SK-N-SH treated with all-trans-retinoic acid at 6 μM for 48 hours (cell line): ENCODE data around the gene EXOC7.

ENCODE experiments used
- ATAC-seq: fragments of 200-7000 bp; cut with Tn5 transposase; 3 replicates; pipeline ENCODE4 v1.9.1; 2020; ENCODE audit warnings: mild to moderate bottlenecking, moderate library complexity
- BACH2 ChIP-seq: fragments of 250-450 bp; sonication (Bioruptor Pico); IDR thresholded peaks from 2 replicates; pipeline ENCODE4 v1.9.0; 2021; ENCODE audit warnings: mild to moderate bottlenecking, borderline replicate concordance
- CSDC2 ChIP-seq: fragments of 250-450 bp; sonication (Bioruptor Pico); IDR thresholded peaks from 2 replicates; pipeline ENCODE4 v1.5.0; 2020; ENCODE audit warnings: mild to moderate bottlenecking, moderate library complexity
- GLIS3 ChIP-seq: fragments of 250-450 bp; sonication (Bioruptor Pico); IDR thresholded peaks from 2 replicates; pipeline ENCODE4 v1.5.0; 2020; ENCODE audit warnings: mild to moderate bottlenecking, moderate library complexity
- ISL1 ChIP-seq: fragments of 250-450 bp; sonication (Bioruptor Pico); IDR thresholded peaks from 2 replicates; pipeline ENCODE4 v2.1.2; 2022; ENCODE audit warnings: mild to moderate bottlenecking, moderate library complexity
- OSR1 ChIP-seq: fragments of 250-450 bp; sonication (Bioruptor Pico); IDR thresholded peaks from 2 replicates; pipeline ENCODE4 v1.8.0; 2022; ENCODE audit warnings: moderate library complexity, mild to moderate bottlenecking, inconsistent platforms
- POU6F1 ChIP-seq: fragments of 250-450 bp; sonication (Bioruptor Pico); IDR thresholded peaks from 2 replicates; pipeline ENCODE4 v1.8.0; 2021; ENCODE audit warnings: low read depth, mild to moderate bottlenecking, moderate library complexity, borderline replicate concordance
- PPARA ChIP-seq: fragments of 250-450 bp; sonication (Bioruptor Pico); IDR thresholded peaks from 2 replicates; pipeline ENCODE4 v1.5.0; 2020; ENCODE audit warnings: mild to moderate bottlenecking, borderline replicate concordance
- SNAI2 ChIP-seq: fragments of 250-450 bp; sonication (Bioruptor Pico); IDR thresholded peaks from 2 replicates; pipeline ENCODE4 v1.5.0; 2020; ENCODE audit warnings: mild to moderate bottlenecking, moderate library complexity
- TOX ChIP-seq: fragments of 250-450 bp; sonication (Bioruptor Pico); IDR thresholded peaks from 2 replicates; pipeline ENCODE4 v1.8.0; 2021; ENCODE audit warnings: mild to moderate bottlenecking, moderate library complexity, borderline replicate concordance
- ZC3H10 ChIP-seq: fragments of 250-450 bp; sonication (Bioruptor Pico); IDR thresholded peaks from 2 replicates; pipeline ENCODE4 v1.5.1; 2021; ENCODE audit warnings: mild to moderate bottlenecking, moderate library complexity
- ZFP3 ChIP-seq: fragments of 250-450 bp; sonication (Bioruptor Pico); IDR thresholded peaks from 2 replicates; pipeline ENCODE4 v1.5.0; 2020; ENCODE audit warnings: mild to moderate bottlenecking, moderate library complexity
- ZFP30 ChIP-seq: fragments of 450-650 bp; formaldehyde crosslinking; IDR thresholded peaks from 2 replicates; pipeline ENCODE4 v1.5.0; 2022; ENCODE audit warnings: mild to moderate bottlenecking, moderate library complexity
- ZNF565 ChIP-seq: fragments of 450-650 bp; formaldehyde crosslinking; conservative IDR thresholded peaks from 2 replicates; pipeline ENCODE4 v1.5.0; 2020; ENCODE audit warnings: low read depth, mild to moderate bottlenecking, moderate library complexity
- ZNF70 ChIP-seq: fragments of 450-650 bp; formaldehyde crosslinking; IDR thresholded peaks from 2 replicates; pipeline ENCODE4 v1.5.0; 2020; ENCODE audit warnings: mild to moderate bottlenecking, moderate library complexity
- ZNF8 ChIP-seq: fragments of 450-650 bp; formaldehyde crosslinking; IDR thresholded peaks from 2 replicates; pipeline ENCODE4 v1.5.0; 2020; ENCODE audit warnings: mild to moderate bottlenecking, moderate library complexity
- TF ChIP-seq, protein P1 (sequence below): fragments of 250-450 bp; sonication (Bioruptor Pico); IDR thresholded peaks from 2 replicates; pipeline ENCODE4 v1.8.0; 2020; ENCODE audit warnings: mild to moderate bottlenecking, moderate library complexity, borderline replicate concordance
- TF ChIP-seq, protein P2 (sequence below): fragments of 250-450 bp; sonication (Bioruptor Pico); IDR thresholded peaks from 2 replicates; pipeline ENCODE4 v1.5.0; 2020; ENCODE audit warnings: mild to moderate bottlenecking, moderate library complexity
- TF ChIP-seq, protein P3 (sequence below): fragments of 250-450 bp; sonication (Bioruptor Pico); IDR thresholded peaks from 2 replicates; pipeline ENCODE4 v1.5.1; 2020; ENCODE audit warnings: low read depth, mild to moderate bottlenecking, moderate library complexity

The EXOC7 gene

DNA sequence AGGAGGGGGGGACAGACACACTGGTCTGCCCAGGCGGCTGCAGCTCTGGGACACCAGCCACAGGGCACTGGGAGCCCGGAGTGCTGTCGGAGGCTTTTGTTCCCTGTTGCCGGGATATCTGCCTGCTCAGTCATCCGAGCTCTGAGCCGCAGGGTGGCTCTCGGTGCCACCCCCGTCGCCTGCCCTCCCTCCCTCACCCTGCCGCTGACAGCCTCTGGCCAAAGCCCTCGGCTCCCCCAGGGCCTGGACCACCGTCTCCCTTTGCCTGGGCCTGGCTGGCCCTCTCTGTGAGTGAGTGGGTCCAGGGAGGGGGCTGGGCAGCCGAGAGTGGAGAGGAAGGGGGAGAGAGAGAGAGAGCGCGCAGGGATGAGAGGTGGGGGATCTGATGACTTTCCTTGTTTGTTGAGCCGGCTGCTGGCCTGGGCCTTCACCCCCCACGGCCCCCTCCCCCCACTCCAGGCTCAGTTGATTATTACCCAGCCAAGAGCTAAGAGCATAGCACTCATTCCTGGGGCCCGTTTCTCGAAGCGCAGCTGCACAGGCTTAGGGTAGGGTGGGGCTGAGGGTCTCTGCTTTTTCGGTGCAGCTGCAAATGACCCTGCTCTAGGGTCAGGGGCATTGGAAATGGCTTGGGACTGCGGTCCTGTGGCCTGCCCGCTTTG lies 34.8 kb upstream of the EXOC7 start:
- no peak for ATAC-seq
- TF ChIP-seq ZNF8 (CRISPR knock-in tag): no peak
- TF ChIP-seq POU6F1 (CRISPR knock-in tag): no peak
- TF ChIP-seq, protein P1, sequence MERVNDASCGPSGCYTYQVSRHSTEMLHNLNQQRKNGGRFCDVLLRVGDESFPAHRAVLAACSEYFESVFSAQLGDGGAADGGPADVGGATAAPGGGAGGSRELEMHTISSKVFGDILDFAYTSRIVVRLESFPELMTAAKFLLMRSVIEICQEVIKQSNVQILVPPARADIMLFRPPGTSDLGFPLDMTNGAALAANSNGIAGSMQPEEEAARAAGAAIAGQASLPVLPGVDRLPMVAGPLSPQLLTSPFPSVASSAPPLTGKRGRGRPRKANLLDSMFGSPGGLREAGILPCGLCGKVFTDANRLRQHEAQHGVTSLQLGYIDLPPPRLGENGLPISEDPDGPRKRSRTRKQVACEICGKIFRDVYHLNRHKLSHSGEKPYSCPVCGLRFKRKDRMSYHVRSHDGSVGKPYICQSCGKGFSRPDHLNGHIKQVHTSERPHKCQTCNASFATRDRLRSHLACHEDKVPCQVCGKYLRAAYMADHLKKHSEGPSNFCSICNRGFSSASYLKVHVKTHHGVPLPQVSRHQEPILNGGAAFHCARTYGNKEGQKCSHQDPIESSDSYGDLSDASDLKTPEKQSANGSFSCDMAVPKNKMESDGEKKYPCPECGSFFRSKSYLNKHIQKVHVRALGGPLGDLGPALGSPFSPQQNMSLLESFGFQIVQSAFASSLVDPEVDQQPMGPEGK (CRISPR knock-in tag): no peak
- TF ChIP-seq OSR1: no peak
- no peak for TF ChIP-seq ZNF565 (CRISPR knock-in tag)
- TF ChIP-seq SNAI2: no peak
- TF ChIP-seq, protein P2, sequence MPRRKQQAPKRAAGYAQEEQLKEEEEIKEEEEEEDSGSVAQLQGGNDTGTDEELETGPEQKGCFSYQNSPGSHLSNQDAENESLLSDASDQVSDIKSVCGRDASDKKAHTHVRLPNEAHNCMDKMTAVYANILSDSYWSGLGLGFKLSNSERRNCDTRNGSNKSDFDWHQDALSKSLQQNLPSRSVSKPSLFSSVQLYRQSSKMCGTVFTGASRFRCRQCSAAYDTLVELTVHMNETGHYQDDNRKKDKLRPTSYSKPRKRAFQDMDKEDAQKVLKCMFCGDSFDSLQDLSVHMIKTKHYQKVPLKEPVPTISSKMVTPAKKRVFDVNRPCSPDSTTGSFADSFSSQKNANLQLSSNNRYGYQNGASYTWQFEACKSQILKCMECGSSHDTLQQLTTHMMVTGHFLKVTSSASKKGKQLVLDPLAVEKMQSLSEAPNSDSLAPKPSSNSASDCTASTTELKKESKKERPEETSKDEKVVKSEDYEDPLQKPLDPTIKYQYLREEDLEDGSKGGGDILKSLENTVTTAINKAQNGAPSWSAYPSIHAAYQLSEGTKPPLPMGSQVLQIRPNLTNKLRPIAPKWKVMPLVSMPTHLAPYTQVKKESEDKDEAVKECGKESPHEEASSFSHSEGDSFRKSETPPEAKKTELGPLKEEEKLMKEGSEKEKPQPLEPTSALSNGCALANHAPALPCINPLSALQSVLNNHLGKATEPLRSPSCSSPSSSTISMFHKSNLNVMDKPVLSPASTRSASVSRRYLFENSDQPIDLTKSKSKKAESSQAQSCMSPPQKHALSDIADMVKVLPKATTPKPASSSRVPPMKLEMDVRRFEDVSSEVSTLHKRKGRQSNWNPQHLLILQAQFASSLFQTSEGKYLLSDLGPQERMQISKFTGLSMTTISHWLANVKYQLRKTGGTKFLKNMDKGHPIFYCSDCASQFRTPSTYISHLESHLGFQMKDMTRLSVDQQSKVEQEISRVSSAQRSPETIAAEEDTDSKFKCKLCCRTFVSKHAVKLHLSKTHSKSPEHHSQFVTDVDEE (CRISPR knock-in tag): no peak
- TF ChIP-seq ZNF70 (CRISPR knock-in tag): no peak
- TF ChIP-seq ZFP3 (CRISPR knock-in tag): no peak

DNA sequence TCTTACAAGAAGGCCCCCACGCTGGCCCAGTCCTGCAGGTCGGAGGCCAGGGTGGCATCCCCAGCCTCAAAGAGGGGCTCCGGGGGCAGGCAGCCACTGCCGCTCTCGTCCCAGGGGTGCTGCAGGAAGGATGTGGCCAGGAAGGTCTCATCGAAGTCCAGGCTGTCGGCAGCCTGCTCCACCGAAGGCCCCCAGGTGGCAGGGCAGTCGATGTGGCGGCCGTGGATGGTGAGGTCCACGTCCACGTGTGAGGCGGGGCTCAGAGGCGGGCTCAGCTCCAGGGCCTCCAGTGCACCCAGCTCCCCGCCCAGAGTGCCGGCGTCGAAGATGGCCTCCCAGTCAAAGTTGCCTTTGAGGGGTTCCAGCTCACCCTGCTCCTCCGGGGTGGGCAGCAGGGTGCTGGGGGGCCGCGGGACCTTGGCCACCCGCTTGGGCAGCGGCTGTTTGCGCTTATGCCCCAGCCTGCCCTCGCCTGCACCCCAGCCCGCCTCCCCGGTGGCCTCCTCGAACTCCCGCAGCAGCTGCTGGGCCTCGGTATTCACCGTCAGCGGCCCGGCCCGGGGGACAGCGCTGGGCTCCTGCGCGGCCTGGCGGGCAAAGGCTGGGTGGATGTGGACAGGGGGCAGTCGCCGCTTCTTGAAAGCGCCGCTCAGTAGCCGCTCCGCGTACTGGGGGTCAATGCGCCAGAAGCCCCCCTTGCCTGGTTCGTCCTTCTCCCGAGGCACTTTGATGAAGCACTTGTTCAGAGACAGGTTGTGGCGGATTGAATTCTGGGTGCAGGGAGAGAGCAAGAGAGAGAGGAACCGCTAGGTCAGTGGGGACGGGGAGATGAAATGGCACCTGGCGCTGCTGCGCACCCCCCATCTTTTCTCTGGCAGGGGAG lies 34.0 kb upstream of the EXOC7 start:
- ATAC-seq: no peak
- no peak for TF ChIP-seq ZNF8 (CRISPR knock-in tag)
- no peak for TF ChIP-seq SNAI2
- no peak for TF ChIP-seq BACH2 (CRISPR knock-in tag)
- no peak for TF ChIP-seq ZNF565 (CRISPR knock-in tag)
- TF ChIP-seq ISL1 (CRISPR knock-in tag): no peak
- no peak for TF ChIP-seq ZFP30 (CRISPR knock-in tag)

DNA sequence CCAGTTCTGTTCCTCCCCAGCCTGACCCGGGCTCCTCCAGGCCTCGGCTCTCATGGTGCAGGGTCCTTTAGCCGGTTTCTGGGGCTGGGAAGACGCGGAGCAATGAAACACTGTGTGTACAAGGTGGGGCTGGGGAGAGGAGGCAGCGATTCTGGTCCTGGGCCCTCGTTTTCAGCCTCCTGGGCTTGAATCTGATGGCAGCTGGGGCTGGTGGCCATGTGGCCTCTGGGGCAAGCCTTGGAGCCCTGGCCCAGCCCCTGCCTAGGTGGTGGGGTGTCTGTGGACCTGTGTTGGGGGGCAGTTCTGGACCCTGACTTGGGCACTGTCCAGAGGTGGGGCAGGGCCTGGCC lies 33.4 kb upstream of the EXOC7 start:
- TF ChIP-seq, protein P2 (CRISPR knock-in tag): no peak
- no peak for TF ChIP-seq OSR1
- no peak for TF ChIP-seq TOX (CRISPR knock-in tag)
- no peak for TF ChIP-seq GLIS3
- no peak for TF ChIP-seq ZC3H10
- TF ChIP-seq CSDC2 (CRISPR knock-in tag): no peak
- TF ChIP-seq POU6F1 (CRISPR knock-in tag): no peak
- no peak for TF ChIP-seq PPARA (CRISPR knock-in tag)
- no peak for TF ChIP-seq SNAI2
- no peak for TF ChIP-seq ZNF565 (CRISPR knock-in tag)
- TF ChIP-seq ZFP30 (CRISPR knock-in tag): no peak
- TF ChIP-seq, protein P3, sequence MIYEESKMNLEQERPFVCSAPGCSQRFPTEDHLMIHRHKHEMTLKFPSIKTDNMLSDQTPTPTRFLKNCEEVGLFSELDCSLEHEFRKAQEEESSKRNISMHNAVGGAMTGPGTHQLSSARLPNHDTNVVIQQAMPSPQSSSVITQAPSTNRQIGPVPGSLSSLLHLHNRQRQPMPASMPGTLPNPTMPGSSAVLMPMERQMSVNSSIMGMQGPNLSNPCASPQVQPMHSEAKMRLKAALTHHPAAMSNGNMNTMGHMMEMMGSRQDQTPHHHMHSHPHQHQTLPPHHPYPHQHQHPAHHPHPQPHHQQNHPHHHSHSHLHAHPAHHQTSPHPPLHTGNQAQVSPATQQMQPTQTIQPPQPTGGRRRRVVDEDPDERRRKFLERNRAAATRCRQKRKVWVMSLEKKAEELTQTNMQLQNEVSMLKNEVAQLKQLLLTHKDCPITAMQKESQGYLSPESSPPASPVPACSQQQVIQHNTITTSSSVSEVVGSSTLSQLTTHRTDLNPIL (CRISPR knock-in tag): no peak
- TF ChIP-seq ZNF70 (CRISPR knock-in tag): no peak
- ATAC-seq: no peak
